Activated CD4-positive, alpha-beta T cell treated with anti-CD3 and anti-CD28 coated beads for 24 hours (primary cell): Measurements from ENCODE around the gene PGK1.
"Not testable (repeated sequence)": the region's sequence is repeated elsewhere in the genome, so short reads cannot be mapped to it uniquely, and the experiment has no call there.

Source experiments
- DNase-seq, 2 donors: peaks; one replicate each; pipeline ENCODE4 v3.0.0-alpha.2; 2020; ENCODE audit warnings: low read depth in 2 of 2

PGK1 gene

GRCh38 chrX:78116365-78116764, 12.3 kb downstream of the PGK1 start:
- no peak for DNase-seq

GRCh38 chrX:78116766-78117165, 12.7 kb downstream of the PGK1 start:
- DNase-seq = no peak

GRCh38 chrX:78118628-78119027, 14.6 kb downstream of the PGK1 start:
- no peak for DNase-seq

GRCh38 chrX:78119521-78120227, 15.6 kb downstream of the PGK1 start:
- no peak for DNase-seq

GRCh38 chrX:78123190-78123589, 19.1 kb downstream of the PGK1 start:
- DNase-seq = no peak

GRCh38 chrX:78124307-78124706, 20.3 kb downstream of the PGK1 start:
- no peak for DNase-seq

- DNase-seq = no peak
Measured at GRCh38 chrX:78125148-78125547, 21.1 kb downstream of the PGK1 start.

GRCh38 chrX:78125781-78126180, 21.7 kb downstream of the PGK1 start:
- DNase-seq = not testable (repeated sequence)

- DNase-seq = no peak
Measured at GRCh38 chrX:78129714-78130113, 25.7 kb downstream of the PGK1 start.

GRCh38 chrX:78130396-78130795, 26.3 kb downstream of the PGK1 start:
- DNase-seq = no peak

- DNase-seq = no peak
Measured at GRCh38 chrX:78131117-78131516, 27.1 kb downstream of the PGK1 start.

GRCh38 chrX:78133238-78133960, 29.4 kb downstream of the PGK1 start:
- DNase-seq = no peak

- DNase-seq = peak; percentile 66 to 69
Measured at GRCh38 chrX:78139160-78140123, 35.4 kb downstream of the PGK1 start, which contains the start of gene TAF9B. TAF9B (minus strand) TSS chrX:78139650; CDS start chrX:78139611, 39 bp downstream.

GRCh38 chrX:78140206-78140605, 36.2 kb downstream of the PGK1 start:
- DNase-seq = no peak

- not testable (repeated sequence) for DNase-seq
Measured at GRCh38 chrX:78147002-78147540, 43.0 kb downstream of the PGK1 start.

GRCh38 chrX:78157373-78157772, 53.3 kb downstream of the PGK1 start:
- not testable (repeated sequence) for DNase-seq

- not testable (repeated sequence) for DNase-seq
Measured at GRCh38 chrX:78157846-78158245, 53.8 kb downstream of the PGK1 start.

- not testable (repeated sequence) for DNase-seq
Measured at GRCh38 chrX:78160711-78161110, 56.7 kb downstream of the PGK1 start.

- DNase-seq = not testable (repeated sequence)
Measured at GRCh38 chrX:78163175-78163574, 59.1 kb downstream of the PGK1 start.

- DNase-seq = no peak
Measured at GRCh38 chrX:78165425-78165824, 61.4 kb downstream of the PGK1 start.

GRCh38 chrX:78168065-78168464, 64.0 kb downstream of the PGK1 start:
- no peak for DNase-seq
